Cardiac muscle cell (in vitro differentiated cells and primary cell): ENCODE results near the gene CHST14. TPM values are rescaled to one million over a fixed set of nuclear protein-coding genes. Genes with fewer than 3 reads are reported as not detected.

Experiments
- DNase-seq, 2 donors: peaks; one replicate each; pipeline versions ENCODE4 v3.0.0 to v3.0.0-alpha.2; 2010 to 2017; ENCODE audit warnings: low read depth in 1 of 2, low spot score in 1 of 2
- H3K27ac ChIP-seq: fragments of 200-600 bp; sonication (generic); 2 replicates; pipeline ENCODE4 v1.5.1; 2016
- H3K27me3 ChIP-seq: fragments of 200-600 bp; sonication (generic); 2 replicates; pipeline ENCODE4 v1.6.0; 2016; ENCODE audit warnings: control low read depth
- H3K36me3 ChIP-seq: fragments of 200-600 bp; sonication (generic); 2 replicates; pipeline ENCODE4 v1.5.1; 2016; ENCODE audit warnings: control low read depth
- H3K4me1 ChIP-seq: fragments of 200-600 bp; sonication (generic); 2 replicates; pipeline ENCODE4 v1.8.1; 2017; ENCODE audit warnings: low read depth, mild to moderate bottlenecking, mixed run types
- H3K4me3 ChIP-seq: fragments of 200-600 bp; sonication (generic); 2 replicates; pipeline ENCODE4 v1.5.1; 2016; ENCODE audit warnings: mild to moderate bottlenecking
- H3K9me3 ChIP-seq: fragments of 200-600 bp; sonication (generic); 2 replicates; pipeline ENCODE4 v1.5.1; 2017; ENCODE audit warnings: low read depth, mild to moderate bottlenecking, control low read depth
- CTCF ChIP-seq: IDR thresholded peaks from 2 replicates; pipeline ENCODE4 v1.5.1; 2012; ENCODE audit warnings: low read depth, mild to moderate bottlenecking, low read length
- polyA plus RNA-seq: library from polyadenylated mRNA; unstranded; fragments of >200 nt; fragmentation: Nextera tagmentation; extraction: Ambion mirVana; gene quantifications from 2 replicates; pipeline ENCODE4 v1.2.1, GENCODE V29; 2016
- total RNA-seq: library from RNA; depleted of rRNA; stranded (reverse); fragments of >200 nt; gene quantifications from 2 replicates; pipeline ENCODE4 v1.2.3, GENCODE V29; 2016

CHST14 gene
- total and polyA plus RNA-seq, 2 experiments from 2014 or later, result 22.1 to 24.4 TPM

DNA sequence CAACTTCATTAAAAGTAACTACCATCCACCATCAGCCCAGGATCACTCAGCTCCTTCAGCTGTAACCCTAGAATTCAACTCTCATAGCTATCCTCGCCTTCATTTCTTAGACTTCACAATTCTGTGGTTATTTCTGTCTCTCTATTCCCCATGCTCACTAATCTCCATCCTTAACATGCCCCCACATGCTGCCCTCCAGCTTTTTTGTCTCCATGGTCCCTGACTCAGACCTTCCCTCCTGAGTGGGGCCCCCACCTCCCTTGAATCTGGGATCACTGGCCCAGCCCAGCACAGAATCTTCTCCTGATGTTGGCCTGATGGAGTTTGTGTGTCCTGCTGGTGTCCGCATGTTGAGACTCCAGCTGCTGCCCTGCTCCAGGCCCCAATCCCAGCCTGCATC is 41.7 kb downstream of the CHST14 start:
- peaks cover 52% of the 10 kb centered on the region for H3K27me3 ChIP-seq
- no peak overlapping the region for H3K4me3 ChIP-seq
- H3K27ac ChIP-seq, result no peak overlapping the region
- H3K36me3 ChIP-seq, result no peaks in the 10 kb centered on the region
- DNase-seq, result no peak
- TF ChIP-seq CTCF, result no peak
- H3K9me3 ChIP-seq, result no peaks in the 10 kb centered on the region
- H3K4me1 ChIP-seq, result no peaks in the 10 kb centered on the region

DNA sequence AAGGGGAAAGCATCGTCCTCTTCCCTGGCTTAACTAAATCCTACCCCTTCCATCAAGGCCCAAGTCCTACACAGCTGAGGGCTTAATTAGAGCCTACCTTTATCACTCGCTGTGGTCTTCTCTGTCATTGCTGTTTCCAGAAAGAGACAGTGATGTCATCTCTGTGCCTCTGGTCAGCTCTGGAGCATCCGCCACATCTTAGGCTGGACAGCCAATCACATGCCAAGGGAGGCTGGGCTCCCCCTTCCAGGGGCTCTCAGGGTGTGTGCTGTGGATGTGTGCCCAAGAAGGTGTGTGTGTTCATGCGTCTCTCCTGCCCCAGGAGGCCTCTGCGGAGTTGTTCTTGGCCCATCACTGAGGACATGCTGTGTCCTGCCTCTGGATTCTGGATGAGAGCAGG is 42.8 kb downstream of the CHST14 start:
- DNase-seq, result no peak
- Histone ChIP-seq H3K9me3 (no peaks in the 10 kb centered on the region), H3K4me1 (no peaks in the 10 kb centered on the region), H3K27ac (no peak overlapping the region), H3K4me3 (no peak overlapping the region), H3K27me3 (peaks cover 47% of the 10 kb centered on the region), H3K36me3 (no peaks in the 10 kb centered on the region)
- TF ChIP-seq CTCF, result no peak

DNA sequence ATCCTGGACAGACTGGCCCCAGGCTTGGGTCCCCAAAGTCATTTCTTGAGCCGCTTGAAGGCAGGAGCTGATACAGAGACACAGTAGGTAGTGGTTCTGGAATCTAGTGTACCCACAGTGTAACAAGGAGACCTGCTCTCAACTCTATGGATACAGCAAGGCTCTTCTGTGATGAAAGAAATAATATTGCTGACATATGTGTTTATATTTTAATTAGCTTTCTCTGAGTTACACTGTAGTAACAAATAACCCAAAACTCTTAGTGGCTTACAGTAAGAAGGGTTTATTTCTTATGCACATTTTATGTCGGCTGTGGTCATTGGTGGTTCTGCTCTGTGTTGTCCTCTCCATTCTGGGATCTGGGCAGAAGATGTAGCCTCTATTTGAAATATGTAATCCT is 45.5 kb downstream of the CHST14 start:
- H3K27ac ChIP-seq, result no peak overlapping the region
- no peak overlapping the region for H3K4me3 ChIP-seq
- H3K4me1 ChIP-seq, result no peaks in the 10 kb centered on the region
- peaks cover 20% of the 10 kb centered on the region for H3K27me3 ChIP-seq
- no peak for DNase-seq
- H3K36me3 ChIP-seq, result no peaks in the 10 kb centered on the region
- no peaks in the 10 kb centered on the region for H3K9me3 ChIP-seq
- TF ChIP-seq CTCF, result no peak

Other genes starting within 250 kb of the CHST14 start
- 9.7 and 18.7 TPM in 2 replicates for gene PAK6, start 231.9 kb upstream of the CHST14 start, total RNA-seq
- 4.2 and 8.3 TPM in 2 replicates for gene PAK6, start 231.9 kb upstream of the CHST14 start, polyA plus RNA-seq
- gene ANKRD63, start 187.9 kb upstream of the CHST14 start, total RNA-seq, result 24.4 and 104 TPM in 2 replicates
- gene ANKRD63, start 187.9 kb upstream of the CHST14 start, polyA plus RNA-seq, result 13.7 and 45.7 TPM in 2 replicates
- gene PLCB2, start 163.0 kb upstream of the CHST14 start, total RNA-seq, result 16.9 and 41.2 TPM in 2 replicates
- 28.3 and 45.9 TPM in 2 replicates for gene PLCB2, start 163.0 kb upstream of the CHST14 start, polyA plus RNA-seq
- 133 and 217 TPM in 2 replicates for gene INAFM2, start 147.3 kb upstream of the CHST14 start, total RNA-seq
- gene INAFM2, start 147.3 kb upstream of the CHST14 start, polyA plus RNA-seq, result 186 and 330 TPM in 2 replicates
- gene CCDC9B, start 130.0 kb upstream of the CHST14 start, total RNA-seq, result 8.2 and 9.6 TPM in 2 replicates
- 12.5 and 14.6 TPM in 2 replicates for gene CCDC9B, start 130.0 kb upstream of the CHST14 start, polyA plus RNA-seq
- gene PHGR1, start 120.0 kb upstream of the CHST14 start, total RNA-seq, result not detected in 2 replicates
- gene PHGR1, start 120.0 kb upstream of the CHST14 start, polyA plus RNA-seq, result not detected in 2 replicates
- gene DISP2, start 112.8 kb upstream of the CHST14 start, total RNA-seq, result 0.15 and 0.21 TPM in 2 replicates
- gene DISP2, start 112.8 kb upstream of the CHST14 start, polyA plus RNA-seq, result 0.05 TPM in 1 of 2 replicates, not detected in the other
- 25.6 and 84.3 TPM in 2 replicates for gene KNSTRN, start 88.3 kb upstream of the CHST14 start, total RNA-seq
- 23.0 and 76.5 TPM in 2 replicates for gene KNSTRN, start 88.3 kb upstream of the CHST14 start, polyA plus RNA-seq
- 75.2 and 96.1 TPM in 2 replicates for gene IVD, start 65.2 kb upstream of the CHST14 start, total RNA-seq
- gene IVD, start 65.2 kb upstream of the CHST14 start, polyA plus RNA-seq, result 114 and 130 TPM in 2 replicates
- gene BAHD1, start 30.0 kb upstream of the CHST14 start, total RNA-seq, result 22.9 and 29.3 TPM in 2 replicates
- gene BAHD1, start 30.0 kb upstream of the CHST14 start, polyA plus RNA-seq, result 14.9 and 15.7 TPM in 2 replicates
- gene CCDC32, start 94.1 kb downstream of the CHST14 start, total RNA-seq, result 16.7 and 20.2 TPM in 2 replicates
- 22.6 and 26.2 TPM in 2 replicates for gene CCDC32, start 94.1 kb downstream of the CHST14 start, polyA plus RNA-seq
- gene RPUSD2, start 98.3 kb downstream of the CHST14 start, total RNA-seq, result 20.3 and 22.7 TPM in 2 replicates
- gene RPUSD2, start 98.3 kb downstream of the CHST14 start, polyA plus RNA-seq, result 19.7 and 20.3 TPM in 2 replicates
- gene KNL1, start 123.3 kb downstream of the CHST14 start, total RNA-seq, result 1.7 and 15.2 TPM in 2 replicates
- 1.4 and 12.1 TPM in 2 replicates for gene KNL1, start 123.3 kb downstream of the CHST14 start, polyA plus RNA-seq
- gene RAD51, start 224.2 kb downstream of the CHST14 start, total RNA-seq, result 6.0 and 6.2 TPM in 2 replicates
- gene RAD51, start 224.2 kb downstream of the CHST14 start, polyA plus RNA-seq, result 10.6 and 17.5 TPM in 2 replicates